HG03280 (cell line): ENCODE results near the gene PSMD7.

Source experiments
- ATAC-seq: cut with Tn5 transposase; IDR thresholded peaks from one replicate; pipeline ENCODE4 v1.9.1; 2021; ENCODE audit warnings: mild to moderate bottlenecking, moderate library complexity; ENCODE audit not compliant: unreplicated experiment

Gene PSMD7

GRCh38 chr16:74296432-74297144 lies at the start of gene PSMD7:
PSMD7 (plus strand) TSS chr16:74296814; CDS start chr16:74296915, 101 bp downstream.
- ATAC-seq: peak; percentile 93

DNA sequence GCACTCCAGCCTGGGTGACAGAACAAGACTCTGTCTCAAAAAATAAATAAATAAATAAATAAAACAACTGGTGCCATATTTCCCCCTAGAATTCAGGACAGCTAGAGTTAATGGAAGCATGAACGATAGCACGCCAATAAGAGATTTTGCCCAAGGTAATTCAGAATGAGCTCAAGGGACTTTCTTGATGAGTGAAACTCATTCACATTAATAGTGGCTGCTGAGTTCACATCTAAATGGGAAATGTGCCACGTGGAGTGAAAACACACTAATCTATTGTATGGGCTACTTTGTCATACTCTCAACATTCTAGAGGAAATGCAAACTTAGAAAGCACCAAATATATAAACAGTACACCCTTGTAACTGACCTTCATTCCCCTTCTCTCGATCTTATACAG lies 47.4 kb upstream of the PSMD7 start:
- ATAC-seq: no peak

DNA sequence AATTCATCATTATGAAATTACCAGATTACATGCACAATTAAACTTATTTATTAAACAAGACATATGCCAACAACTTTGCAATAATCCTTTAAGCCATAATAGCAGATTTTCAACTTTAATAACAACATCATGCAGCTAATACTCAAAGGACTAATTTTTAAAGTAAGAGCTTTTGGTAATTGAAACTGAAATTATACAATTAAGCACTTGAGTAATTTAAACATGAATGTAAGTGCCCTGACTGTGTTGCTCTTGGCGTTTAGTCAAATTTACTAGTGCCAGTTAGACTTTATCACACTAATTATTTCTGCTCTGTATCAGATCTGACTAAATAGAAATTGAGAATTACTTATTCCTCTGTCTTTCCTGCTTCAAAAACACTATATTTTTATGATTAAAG lies 46.8 kb upstream of the PSMD7 start:
- no peak for ATAC-seq

GRCh38 chr16:74252329-74252728 lies 44.3 kb upstream of the PSMD7 start:
- ATAC-seq: no peak

GRCh38 chr16:74253161-74253938 lies 43.3 kb upstream of the PSMD7 start:
- ATAC-seq: no peak

GRCh38 chr16:74257061-74257460 lies 39.6 kb upstream of the PSMD7 start:
- peak; percentile 48 for ATAC-seq

- no peak for ATAC-seq
These were observed 35.5 kb upstream of the PSMD7 start for GRCh38 chr16:74261068-74261467.

- ATAC-seq: no peak
These were observed 31.8 kb upstream of the PSMD7 start for GRCh38 chr16:74264811-74265210.

DNA sequence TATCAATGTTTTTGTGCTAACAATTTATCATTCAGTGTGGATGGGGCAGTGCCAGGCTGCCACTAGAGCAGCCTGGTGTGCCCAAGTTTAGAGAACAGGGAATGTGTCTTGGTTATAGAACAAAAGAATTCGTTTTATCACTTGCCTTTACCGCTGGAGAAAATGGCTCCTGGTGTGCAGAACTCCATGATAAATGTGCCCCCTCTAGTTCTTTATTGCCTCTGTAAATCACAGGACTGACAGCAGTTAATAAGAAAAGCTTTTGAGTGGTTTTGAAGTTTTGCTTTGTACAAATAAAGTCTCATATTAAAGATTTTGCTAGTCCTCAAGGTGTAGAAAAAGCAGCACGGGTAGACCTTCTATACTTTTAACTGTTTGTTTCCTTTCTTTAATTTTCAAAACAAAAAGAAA lies 28.2 kb upstream of the PSMD7 start:
- ATAC-seq: no peak

GRCh38 chr16:74271872-74272271 lies 24.7 kb upstream of the PSMD7 start:
- no peak for ATAC-seq

DNA sequence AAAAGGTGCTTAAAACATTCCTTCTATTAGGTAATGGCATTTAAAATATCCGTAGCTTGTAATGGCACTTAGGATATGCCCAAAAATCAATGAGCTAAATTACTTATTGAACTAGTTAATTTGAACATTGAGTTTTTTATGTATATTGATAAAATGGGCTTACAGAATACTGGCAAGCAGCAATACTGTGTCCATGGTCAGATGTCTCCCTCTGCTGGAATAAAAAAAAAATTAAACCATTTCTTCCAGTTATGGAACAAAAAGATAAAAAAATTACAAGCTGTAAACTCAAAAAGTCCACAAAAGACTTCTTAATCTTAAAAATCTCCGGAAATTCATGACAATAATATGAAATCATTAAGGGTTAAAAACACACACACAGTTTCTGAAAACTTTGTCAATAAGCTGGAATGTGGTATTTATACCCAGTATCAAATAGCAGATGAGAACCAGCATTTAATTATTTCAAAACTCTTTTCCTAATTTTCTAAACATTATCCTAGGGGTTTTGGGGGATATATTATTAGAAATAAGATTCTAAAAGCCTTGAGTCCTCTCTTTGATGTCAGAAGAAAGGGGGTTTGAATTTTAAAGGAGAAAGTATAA lies 21.5 kb upstream of the PSMD7 start:
- no peak for ATAC-seq

- ATAC-seq: no peak
These were observed 20.9 kb upstream of the PSMD7 start for GRCh38 chr16:74275711-74276110.

GRCh38 chr16:74277974-74278373 lies 18.6 kb upstream of the PSMD7 start:
- ATAC-seq: no peak

- no peak for ATAC-seq
These were observed 17.3 kb upstream of the PSMD7 start for GRCh38 chr16:74279266-74279665.

DNA sequence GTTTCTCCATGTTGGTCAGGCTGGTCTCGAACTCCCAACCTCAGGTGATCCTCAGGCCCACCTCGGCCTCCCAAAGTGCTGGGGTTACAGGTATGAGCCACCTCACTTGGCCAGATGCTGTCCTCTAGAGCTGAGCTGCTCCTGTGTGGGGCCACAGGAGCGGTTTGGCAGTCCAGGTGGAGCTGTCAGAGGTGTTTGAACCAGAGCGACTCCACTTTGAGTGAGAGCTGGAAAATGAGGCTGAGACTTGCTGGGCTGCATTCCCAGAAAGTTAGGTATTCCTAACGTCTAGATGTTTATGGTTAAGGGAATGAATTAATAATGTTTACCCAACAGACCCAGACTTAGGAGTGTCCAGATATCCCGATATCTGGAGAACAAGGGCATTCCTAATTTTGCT lies 16.8 kb upstream of the PSMD7 start:
- no peak for ATAC-seq

- no peak for ATAC-seq
These were observed 16.2 kb upstream of the PSMD7 start for GRCh38 chr16:74280448-74280847.

- ATAC-seq: no peak
These were observed 15.3 kb upstream of the PSMD7 start for GRCh38 chr16:74281300-74281699.

GRCh38 chr16:74283716-74284115 lies 12.9 kb upstream of the PSMD7 start:
- ATAC-seq: no peak

DNA sequence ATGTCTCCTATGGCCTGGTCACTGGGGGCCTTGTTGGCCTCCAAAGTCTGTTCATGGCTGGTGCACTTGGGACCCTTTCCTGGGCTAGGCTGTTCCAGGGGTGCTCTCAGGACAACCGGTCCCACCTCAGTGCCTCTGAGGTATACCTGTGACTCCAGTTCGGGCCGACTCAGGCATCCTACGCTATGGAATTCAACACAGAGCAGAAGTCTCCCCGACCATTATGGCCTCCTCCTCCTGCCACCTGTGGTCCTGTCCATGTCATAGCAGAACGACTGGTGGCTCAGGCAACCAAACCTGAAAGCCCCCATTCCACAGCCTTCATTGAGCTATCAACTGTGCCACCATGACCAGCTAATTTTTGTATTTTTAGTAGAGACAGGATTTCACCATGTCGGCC lies 8.5 kb upstream of the PSMD7 start:
- no peak for ATAC-seq

DNA sequence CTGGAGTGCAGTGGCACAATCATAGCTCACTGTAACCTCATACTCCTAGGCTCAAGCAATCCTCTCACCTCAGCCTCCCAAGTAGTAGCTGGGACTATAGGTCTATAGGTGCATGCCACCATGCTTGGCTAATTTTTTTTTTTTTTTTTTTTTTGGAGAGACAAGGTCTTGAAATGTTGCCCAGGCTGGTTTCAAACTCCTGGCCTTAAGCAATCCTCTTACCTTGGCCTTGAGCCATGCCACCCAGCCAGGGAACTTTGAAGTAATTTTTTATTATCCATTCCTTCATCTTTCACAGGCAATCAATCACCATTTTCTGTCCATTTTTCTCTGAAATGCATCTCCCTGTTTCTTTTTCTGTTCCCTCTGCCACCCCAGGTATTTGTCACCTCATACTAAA lies 6.3 kb upstream of the PSMD7 start:
- no peak for ATAC-seq

GRCh38 chr16:74291176-74291575 lies 5.4 kb upstream of the PSMD7 start:
- ATAC-seq: no peak
